H7 (cell line): ENCODE data around the gene ARHGAP5. TPM values are rescaled to one million over a fixed set of nuclear protein-coding genes. Genes with fewer than 3 reads are reported as not detected.
"Not testable (repeated sequence)": the region's sequence is repeated elsewhere in the genome, so short reads cannot be mapped to it uniquely, and the experiment has no call there.

Source experiments
- DNase-seq: peaks from one replicate; pipeline ENCODE4 v3.0.0; 2012
- H3K27me3 ChIP-seq: 2 replicates; pipeline ENCODE4 v1.6.0; 2011; ENCODE audit warnings: mild to moderate bottlenecking, low read length; ENCODE audit not compliant: control insufficient read depth, insufficient read depth
- H3K36me3 ChIP-seq: replicated peaks from 2 replicates; pipeline ENCODE4 v1.5.1; 2011; ENCODE audit warnings: low read length; ENCODE audit not compliant: control insufficient read depth, insufficient read depth
- H3K4me3 ChIP-seq: 2 replicates; pipeline ENCODE4 v1.5.1; 2011; ENCODE audit warnings: low read depth, mild to moderate bottlenecking, control low read depth, low read length, moderate library complexity; ENCODE audit not compliant: insufficient read depth
- total RNA-seq: library from RNA; depleted of rRNA; stranded (reverse); fragments of >200 nt; shearing (Covaris generic); gene quantifications from 2 replicates; pipeline ENCODE4 v1.2.3, GENCODE V29; 2014

Gene ARHGAP5
- total RNA-seq, 1 experiment from 2014 or later = 33.3 TPM

DNA sequence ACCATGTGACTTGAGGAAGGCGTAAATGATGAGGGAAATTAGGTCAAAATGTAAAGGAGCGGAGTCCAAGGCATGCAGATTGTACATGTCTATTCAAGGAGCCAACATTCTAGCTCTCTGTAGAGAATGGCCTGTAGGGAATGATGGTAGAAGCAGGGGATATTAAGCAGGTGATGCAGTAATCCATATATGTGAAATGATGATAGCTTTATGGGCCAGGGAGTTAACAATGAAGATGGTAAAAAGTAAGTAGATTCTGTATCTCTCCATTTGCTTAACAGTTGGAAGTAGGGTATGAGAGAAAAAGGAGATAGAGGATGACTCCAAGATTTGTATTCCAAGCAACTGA, 33.4 kb downstream of the ARHGAP5 start:
- H3K36me3 ChIP-seq = no peaks in the 10 kb centered on the region
- H3K27me3 ChIP-seq = no peaks in the 10 kb centered on the region

DNA sequence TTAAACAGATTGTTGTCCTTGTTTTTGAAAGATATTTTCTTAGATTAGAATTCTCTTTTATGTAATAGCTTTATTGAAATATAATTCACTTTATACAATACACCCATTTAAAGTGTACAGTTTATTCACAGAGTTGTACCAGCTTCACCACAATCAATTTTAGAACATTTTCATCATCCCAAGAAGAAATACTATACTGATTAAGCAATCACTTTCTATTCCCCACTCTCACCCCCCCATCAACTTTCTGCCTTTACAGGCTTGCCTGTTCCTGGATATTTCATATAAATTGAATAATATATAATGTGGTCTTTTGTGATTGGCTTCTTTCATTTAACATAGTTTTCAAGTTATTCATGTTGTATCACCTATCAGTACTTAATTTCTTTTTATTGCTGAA, 44.4 kb downstream of the ARHGAP5 start:
- no peak overlapping the region for H3K4me3 ChIP-seq
- no peaks in the 10 kb centered on the region; the same call in 1 of the 2 replicates for H3K36me3 ChIP-seq
- DNase-seq = no peak
- H3K27me3 ChIP-seq = no peaks in the 10 kb centered on the region

More for the DNA sequence above, 33.4 kb downstream of the ARHGAP5 start:
- no peak overlapping the region for H3K4me3 ChIP-seq
- no peak for DNase-seq

- no peaks in the 10 kb centered on the region for H3K27me3 ChIP-seq
- DNase-seq = no peak
- H3K36me3 ChIP-seq = no peaks in the 10 kb centered on the region; the same call in 1 of the 2 replicates
- no peak overlapping the region for H3K4me3 ChIP-seq
These were observed 44.8 kb downstream of the ARHGAP5 start for GRCh38 chr14:32121948-32122347.

DNA sequence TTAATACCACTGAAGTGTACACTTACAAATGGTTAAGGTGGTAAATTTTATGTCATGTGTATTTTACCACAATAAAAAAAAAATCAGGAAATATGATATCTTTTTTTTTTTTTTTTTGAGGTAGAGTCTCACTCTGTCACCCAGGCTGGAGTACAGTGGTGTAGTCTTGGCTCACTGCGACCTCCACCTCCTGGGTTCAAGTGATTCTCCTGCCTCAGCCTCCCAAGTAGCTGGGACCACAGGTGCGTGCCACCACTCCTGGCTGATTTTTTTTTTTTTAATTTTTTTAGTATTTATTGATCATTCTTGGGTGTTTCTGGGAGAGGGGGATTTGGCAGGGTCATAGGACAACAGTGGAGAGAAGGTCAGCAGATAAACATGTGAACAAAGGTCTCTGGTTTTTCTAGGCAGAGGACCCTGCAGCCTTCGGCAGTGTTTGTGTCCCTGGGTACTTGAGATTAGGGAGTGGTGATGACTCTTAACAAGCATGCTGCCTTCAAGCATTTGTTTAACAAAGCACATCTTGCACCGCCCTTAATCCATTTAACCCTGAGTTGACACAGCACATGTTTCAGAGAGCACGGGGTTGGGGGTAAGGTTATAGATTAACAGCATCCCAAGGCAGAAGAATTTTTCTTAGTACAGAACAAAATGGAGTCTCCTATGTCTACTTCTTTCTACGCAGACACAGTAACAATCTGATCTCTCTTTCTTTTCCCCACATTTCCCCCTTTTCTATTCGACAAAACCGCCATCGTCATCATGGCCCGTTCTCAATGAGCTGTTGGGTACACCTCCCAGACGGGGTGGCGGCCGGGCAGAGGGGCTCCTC, 50.0 kb downstream of the ARHGAP5 start:
- H3K4me3 ChIP-seq, H3K36me3 ChIP-seq, H3K27me3 ChIP-seq, DNase-seq: not testable (repeated sequence)

DNA sequence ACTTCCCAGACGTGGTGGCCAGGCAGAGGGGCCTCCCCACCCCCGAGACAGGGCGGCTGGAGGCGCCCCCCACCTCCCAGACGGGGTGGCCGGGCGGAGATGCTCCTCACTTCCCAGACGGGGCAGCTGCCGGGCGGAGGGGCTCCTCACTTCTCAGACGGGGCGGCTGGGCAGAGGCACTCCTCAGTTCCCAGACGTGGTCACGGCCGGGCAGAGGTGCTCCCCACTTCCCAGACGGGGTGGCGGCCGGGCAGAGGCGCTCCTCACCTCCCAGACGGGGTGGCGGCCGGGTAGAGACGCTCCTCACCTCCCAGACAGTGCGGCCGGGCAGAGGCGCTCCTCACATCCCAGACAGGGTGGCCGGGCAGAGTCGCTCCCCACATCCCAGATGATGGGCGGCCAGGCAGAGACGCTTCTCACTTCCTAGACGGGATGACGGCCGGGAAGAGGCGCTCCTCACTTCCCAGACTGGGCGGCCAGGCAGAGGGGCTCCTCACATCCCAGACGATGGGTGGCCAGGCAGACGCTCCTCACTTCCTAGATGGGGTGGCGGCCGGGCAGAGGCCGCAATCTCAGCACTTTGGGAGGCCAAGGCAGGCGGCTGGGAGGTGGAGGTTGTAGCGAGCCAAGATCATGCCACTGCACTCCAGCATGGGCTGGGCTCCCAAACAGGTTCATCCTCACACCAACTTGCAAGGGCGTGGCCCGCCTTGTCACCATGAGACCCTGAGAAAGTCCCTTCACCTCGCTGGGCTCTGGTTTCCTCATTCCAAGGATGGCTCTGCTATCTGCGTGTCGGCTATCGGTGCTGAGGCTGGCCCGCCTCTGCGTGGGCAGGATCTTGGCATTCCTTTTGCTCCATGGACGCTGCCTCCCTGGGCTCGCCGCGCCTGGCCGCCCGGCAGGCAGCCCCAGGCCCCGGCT, 50.9 kb downstream of the ARHGAP5 start:
- H3K27me3 ChIP-seq, H3K36me3 ChIP-seq, H3K4me3 ChIP-seq, DNase-seq: not testable (repeated sequence)

DNA sequence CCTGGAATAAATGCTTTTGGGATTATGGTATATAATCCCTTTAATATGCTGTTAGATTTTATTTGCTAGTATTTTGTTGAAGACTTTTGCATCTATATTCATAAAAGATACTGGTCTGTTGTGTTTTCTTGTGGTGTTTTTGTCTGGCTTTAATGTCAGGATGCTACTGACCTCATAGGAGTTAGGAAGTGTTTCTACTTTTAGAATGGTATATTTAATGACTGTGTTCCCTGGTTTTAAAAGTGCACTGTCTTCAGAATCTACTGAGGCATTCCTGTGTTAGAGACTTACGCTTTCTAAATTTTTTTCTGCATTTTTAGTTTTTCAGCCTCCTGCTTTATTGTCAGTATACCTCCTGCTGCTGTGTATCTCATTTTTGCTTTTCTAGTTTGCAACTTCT, 51.6 kb downstream of the ARHGAP5 start:
- no peaks in the 10 kb centered on the region; the same call in 1 of the 2 replicates for H3K36me3 ChIP-seq
- no peak overlapping the region for H3K4me3 ChIP-seq
- DNase-seq = no peak

GRCh38 chr14:32129124-32129523, 52.0 kb downstream of the ARHGAP5 start:
- Histone ChIP-seq H3K36me3 (no peaks in the 10 kb centered on the region; the same call in 1 of the 2 replicates), H3K27me3 (no peaks in the 10 kb centered on the region), H3K4me3 (no peak overlapping the region)
- DNase-seq = no peak

More for the DNA sequence above, 51.6 kb downstream of the ARHGAP5 start:
- no peaks in the 10 kb centered on the region for H3K27me3 ChIP-seq

- not testable (repeated sequence) for DNase-seq, H3K27me3 ChIP-seq, H3K4me3 ChIP-seq, H3K36me3 ChIP-seq
These were observed 54.6 kb downstream of the ARHGAP5 start for GRCh38 chr14:32131689-32132088.

DNA sequence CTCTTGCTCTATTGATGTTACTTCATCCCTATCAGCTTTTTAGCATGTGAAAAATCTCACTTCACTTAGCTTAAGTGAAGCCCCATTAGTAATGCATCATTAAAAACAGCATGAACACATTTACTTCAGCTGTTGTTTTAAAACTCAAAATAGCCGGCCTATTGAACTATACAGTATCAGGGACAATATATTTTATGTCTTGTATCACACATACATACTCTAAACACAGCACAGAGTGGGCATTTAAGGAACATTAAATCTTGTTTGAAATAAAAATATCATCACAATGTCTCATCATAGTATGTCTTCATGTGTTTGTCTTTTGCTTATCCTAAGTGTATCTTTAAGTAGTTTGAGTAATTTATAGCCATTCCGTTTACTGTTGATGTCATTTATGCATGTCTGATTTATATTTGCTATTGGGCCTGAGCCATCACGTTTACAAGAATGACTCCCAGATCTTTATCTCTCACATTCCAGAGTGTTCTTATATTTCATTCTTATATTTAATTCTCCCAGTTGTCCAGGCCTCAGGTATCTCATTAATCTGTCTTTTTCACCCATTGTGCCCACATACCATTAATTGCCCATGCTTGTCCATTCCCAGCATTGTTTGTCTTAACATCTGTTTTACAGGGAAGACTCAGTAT, 57.5 kb downstream of the ARHGAP5 start:
- H3K4me3 ChIP-seq = no peak overlapping the region
- no peaks in the 10 kb centered on the region for H3K36me3 ChIP-seq
- DNase-seq = no peak
- no peaks in the 10 kb centered on the region for H3K27me3 ChIP-seq

DNA sequence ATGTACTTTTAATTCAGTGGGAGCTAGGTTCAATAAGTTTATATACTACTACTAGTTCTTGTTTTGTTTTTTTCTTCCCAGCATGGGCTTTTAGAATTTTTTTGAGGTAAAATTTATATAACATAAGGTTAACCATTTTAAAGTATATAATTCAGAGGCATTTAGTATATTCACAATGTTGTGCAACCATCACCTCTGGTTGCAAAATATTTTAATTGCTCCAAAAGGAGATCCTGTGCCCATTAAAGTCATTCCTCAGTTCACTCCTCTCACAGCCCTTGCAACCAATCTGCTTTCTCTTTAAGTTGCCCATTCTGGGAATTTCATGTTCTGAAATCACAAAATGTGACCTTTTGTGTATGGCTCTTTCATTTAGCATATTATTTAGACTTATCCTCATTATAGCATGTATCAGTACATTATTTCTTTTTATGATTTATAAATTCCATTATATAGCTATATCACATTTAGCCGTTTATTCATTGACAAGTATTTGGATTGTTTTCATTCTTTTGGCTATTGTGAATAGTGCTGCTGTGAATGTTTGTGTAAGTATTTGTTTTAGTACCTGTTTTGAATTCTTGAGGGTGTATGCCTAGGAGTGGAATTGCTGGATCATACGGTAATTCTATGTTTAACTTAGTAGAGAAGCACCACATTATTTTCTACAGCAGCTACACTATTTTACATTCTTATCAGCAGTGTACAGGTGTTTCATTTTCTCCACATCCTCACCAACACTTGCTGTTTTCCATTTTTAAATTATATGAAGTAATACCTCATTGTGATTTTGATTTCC, 59.1 kb downstream of the ARHGAP5 start:
- no peaks in the 10 kb centered on the region for H3K36me3 ChIP-seq
- no peak overlapping the region for H3K4me3 ChIP-seq
- no peaks in the 10 kb centered on the region for H3K27me3 ChIP-seq
- DNase-seq = no peak

GRCh38 chr14:32137313-32137712, 60.2 kb downstream of the ARHGAP5 start:
- Histone ChIP-seq H3K36me3 (no peaks in the 10 kb centered on the region), H3K4me3 (no peak overlapping the region), H3K27me3 (no peaks in the 10 kb centered on the region)
- no peak for DNase-seq

DNA sequence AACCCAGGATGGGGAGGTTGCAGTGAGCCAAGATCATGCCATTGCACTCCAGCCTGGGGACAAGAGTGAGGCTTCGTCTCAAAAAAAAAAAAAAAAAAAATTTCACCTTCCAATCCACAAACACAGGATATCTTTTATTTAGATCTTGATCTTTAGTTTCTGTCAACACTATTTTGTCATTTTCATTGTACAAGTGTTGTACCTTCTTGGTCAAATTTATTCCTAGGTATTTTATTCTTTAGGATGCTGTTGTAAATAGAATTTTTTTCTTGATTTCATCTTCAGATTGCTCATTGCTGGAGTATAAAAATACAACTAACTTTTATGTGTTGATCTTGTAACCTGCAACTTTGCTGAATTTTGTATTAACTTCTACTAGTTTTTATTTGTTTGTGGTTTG, 60.8 kb downstream of the ARHGAP5 start:
- no peaks in the 10 kb centered on the region for H3K36me3 ChIP-seq
- no peak for DNase-seq
- no peak overlapping the region for H3K4me3 ChIP-seq
- no peaks in the 10 kb centered on the region for H3K27me3 ChIP-seq

- H3K36me3 ChIP-seq = no peaks in the 10 kb centered on the region
- H3K27me3 ChIP-seq = no peaks in the 10 kb centered on the region
- no peak overlapping the region for H3K4me3 ChIP-seq
- no peak for DNase-seq
These were observed 65.2 kb downstream of the ARHGAP5 start for GRCh38 chr14:32142341-32142740.
